Lower leg skin (tissue), 4 donors: ENCODE results near the gene SCIMP. TPM values are rescaled to one million over a fixed set of nuclear protein-coding genes. Genes with fewer than 3 reads are reported as not detected.

Source experiments
- DNase-seq, 2 donors: peaks; one replicate each; pipeline ENCODE4 v3.0.0-alpha.2; 2019; ENCODE audit warnings: low spot score in 2 of 2
- H3K4me3 ChIP-seq: fragments of 200-600 bp; sonication (generic); 2 replicates; pipeline ENCODE4 v1.5.1; 2017; ENCODE audit warnings: mild to moderate bottlenecking, low read depth; ENCODE audit not compliant: poor library complexity, severe bottlenecking
- CTCF ChIP-seq, 3 donors: fragments of 450-650 bp; IDR thresholded peaks; one replicate each; pipeline ENCODE4 v1.5.1; 2016; ENCODE audit warnings: antibody characterized with exemption in 3 of 3, mild to moderate bottlenecking in 3 of 3, moderate library complexity in 2 of 3
- POLR2A ChIP-seq, 2 donors: fragments of 450-650 bp; IDR thresholded peaks; one replicate each; pipeline ENCODE4 v1.6.1; 2016 to 2017; ENCODE audit warnings: antibody characterized with exemption in 2 of 2, mild to moderate bottlenecking in 1 of 2, moderate library complexity in 1 of 2
- WGBS, 2 donors: methylation state at CpG; one replicate each; pipeline ENCODE4 v1.1.5; 2018; 5-methylcytosine and 5-hydroxymethylcytosine counted together
- intact Hi-C: fragments of 100-400 bp; cut with DNase I; formaldehyde crosslinking; loops from one replicate; pipeline ENCODE4 v1.15.0; 2023; ENCODE audit warnings: low total_unique reads
- total RNA-seq, 4 donors: library from RNA; depleted of rRNA; stranded (reverse); fragments of >200 nt; gene quantifications; one replicate each; pipeline ENCODE4 v1.1.0, GENCODE V29; 2016

Gene SCIMP
- total RNA-seq, 4 donors from 2014 or later: 0.46 to 0.97 (median 0.71) TPM; not detected in 1

- no peak for DNase-seq
- intact Hi-C loops: no loop called here
- WGBS, 2 donors: 64 to 66% methylated on average over 4 of the region's 4 CpGs
- TF ChIP-seq POLR2A (IDR thresholded peaks at IDR 0.05) (no peak), CTCF (IDR thresholded peaks at IDR 0.05) (no peak)
- no peak overlapping the region for H3K4me3 ChIP-seq
These were observed 34.7 kb upstream of the SCIMP start for GRCh38 chr17:5269241-5269960.

- DNase-seq: no peak
- no peak overlapping the region for H3K4me3 ChIP-seq
- WGBS, 2 donors: 53 to 77% methylated on average over 3 of the region's 3 CpGs
- no peak for TF ChIP-seq POLR2A (IDR thresholded peaks at IDR 0.05)
- TF ChIP-seq CTCF (IDR thresholded peaks at IDR 0.05): no peak
- intact Hi-C loops: no loop called here
These were observed 30.2 kb upstream of the SCIMP start for GRCh38 chr17:5264893-5265292.

- no peak for DNase-seq
- TF ChIP-seq CTCF (IDR thresholded peaks at IDR 0.05) (no peak), POLR2A (IDR thresholded peaks at IDR 0.05) (no peak)
- WGBS, 2 donors: 91 to 93% methylated on average over 6 of the region's 6 CpGs
- H3K4me3 ChIP-seq: no peak overlapping the region
- intact Hi-C loops: no loop called here
These were observed 28.8 kb upstream of the SCIMP start for GRCh38 chr17:5263441-5263840.

- H3K4me3 ChIP-seq: no peak overlapping the region
- no peak for DNase-seq
- WGBS, 2 donors: 64 to 79% methylated on average over 2 of the region's 2 CpGs
- intact Hi-C loops: no loop called here
- no peak for TF ChIP-seq POLR2A (IDR thresholded peaks at IDR 0.05)
- TF ChIP-seq CTCF (IDR thresholded peaks at IDR 0.05): no peak
These were observed 27.8 kb upstream of the SCIMP start for GRCh38 chr17:5262416-5262991.

- DNase-seq: no peak
- no peak overlapping the region for H3K4me3 ChIP-seq
- TF ChIP-seq POLR2A (IDR thresholded peaks at IDR 0.05): no peak
- no peak for TF ChIP-seq CTCF (IDR thresholded peaks at IDR 0.05)
- intact Hi-C loops: no loop called here
- WGBS, 2 donors: 84 to 94% methylated on average over 1 of the region's 1 CpG
These were observed 25.9 kb upstream of the SCIMP start for GRCh38 chr17:5260542-5260941.
